Measurements from ENCODE around the gene FAM228B.

FAM228B gene

DNA sequence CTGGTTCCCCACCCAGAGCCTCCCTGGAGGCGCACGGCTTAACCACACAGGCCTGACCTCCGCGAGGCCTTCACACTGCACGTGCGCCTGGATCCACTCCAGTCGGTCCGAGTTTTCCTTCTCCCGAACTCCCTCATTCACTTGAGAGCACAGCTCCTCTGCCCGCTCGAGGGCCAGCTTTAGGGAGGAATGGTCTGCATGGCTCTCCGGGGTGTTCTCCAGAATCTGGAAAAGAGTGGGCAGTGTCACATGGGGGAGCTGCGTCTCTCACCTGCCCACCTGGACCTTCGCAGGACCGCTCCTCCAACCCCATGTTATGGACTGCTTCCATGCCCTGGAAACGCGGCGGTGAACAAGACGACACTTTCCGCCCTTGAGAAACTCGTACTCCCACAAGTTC lies 87.5 kb downstream of the FAM228B start:
- Histone ChIP-seq H3K4me3 (ENCODE audit: low read length) (no peak overlapping the region), H3K9me3 (ENCODE audit: control insufficient read depth, insufficient read depth, low read length) (no peaks in the 10 kb centered on the region), H3K4me1 (ENCODE audit: control insufficient read depth, insufficient read depth, low read length) (no peaks in the 10 kb centered on the region; the same call in 1 of the 2 replicates), H3K36me3 (ENCODE audit: control insufficient read depth, insufficient read depth, low read length) (no peaks in the 10 kb centered on the region), H3K27ac (ENCODE audit: low read length) (no peak overlapping the region), H3K27me3 (ENCODE audit: control insufficient read depth, insufficient read depth, low read length) (no peaks in the 10 kb centered on the region)
- WGBS (ENCODE audit: insufficient coverage, insufficient read length) = no CpG with 5 or more reads among the region's 21 CpGs
- no peak for DNase-seq (ENCODE audit: low read depth, low spot score)

DNA sequence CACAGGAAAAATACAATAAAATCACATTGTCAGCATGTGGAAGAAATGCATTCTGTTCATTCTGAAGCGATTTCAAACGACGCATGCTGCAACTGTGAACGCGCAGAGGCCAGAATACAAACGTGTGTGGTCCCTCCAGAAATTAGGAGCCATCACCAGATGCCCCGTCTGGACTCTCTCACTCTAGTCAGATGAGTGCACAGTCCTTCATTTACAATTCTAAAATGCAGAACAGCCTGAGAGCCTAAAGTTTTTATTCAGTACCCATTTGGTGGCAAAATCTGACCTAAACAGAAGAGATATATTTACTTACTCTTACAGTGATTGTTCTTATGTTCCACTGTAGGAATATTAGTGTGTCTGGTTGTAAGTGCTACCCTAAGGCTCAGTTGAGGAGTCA lies 88.1 kb downstream of the FAM228B start:
- H3K4me3 ChIP-seq (ENCODE audit: low read length) = no peak overlapping the region
- no peak for DNase-seq (ENCODE audit: low read depth, low spot score)
- no peaks in the 10 kb centered on the region for H3K27me3 ChIP-seq (ENCODE audit: control insufficient read depth, insufficient read depth, low read length)
- WGBS (ENCODE audit: insufficient coverage, insufficient read length) = no CpG with 5 or more reads among the region's 7 CpGs
- no peak overlapping the region for H3K27ac ChIP-seq (ENCODE audit: low read length)
- H3K36me3 ChIP-seq (ENCODE audit: control insufficient read depth, insufficient read depth, low read length) = no peaks in the 10 kb centered on the region
- H3K9me3 ChIP-seq (ENCODE audit: control insufficient read depth, insufficient read depth, low read length) = no peaks in the 10 kb centered on the region
- no peaks in the 10 kb centered on the region for H3K4me1 ChIP-seq (ENCODE audit: control insufficient read depth, insufficient read depth, low read length)

GRCh38 chr2:24214880-24215279 lies 91.6 kb downstream of the FAM228B start:
- Histone ChIP-seq H3K4me1 (ENCODE audit: control insufficient read depth, insufficient read depth, low read length) (no peaks in the 10 kb centered on the region), H3K36me3 (ENCODE audit: control insufficient read depth, insufficient read depth, low read length) (no peaks in the 10 kb centered on the region), H3K27ac (ENCODE audit: low read length) (no peak overlapping the region), H3K4me3 (ENCODE audit: low read length) (no peak overlapping the region), H3K27me3 (ENCODE audit: control insufficient read depth, insufficient read depth, low read length) (no peaks in the 10 kb centered on the region), H3K9me3 (ENCODE audit: control insufficient read depth, insufficient read depth, low read length) (no peaks in the 10 kb centered on the region)
- no peak for DNase-seq (ENCODE audit: low read depth, low spot score)
- no CpG with 5 or more reads among the region's 3 CpGs for WGBS (ENCODE audit: insufficient coverage, insufficient read length)

All from iPS DF 6.9 (cell line).